CD1c-positive myeloid dendritic cell (primary cell): ENCODE data around the gene TRIM42.

Experiments
- DNase-seq: peaks from one replicate; pipeline ENCODE4 v3.0.0-alpha.2; 2016; ENCODE audit errors: extremely low spot score

TRIM42 gene

DNA sequence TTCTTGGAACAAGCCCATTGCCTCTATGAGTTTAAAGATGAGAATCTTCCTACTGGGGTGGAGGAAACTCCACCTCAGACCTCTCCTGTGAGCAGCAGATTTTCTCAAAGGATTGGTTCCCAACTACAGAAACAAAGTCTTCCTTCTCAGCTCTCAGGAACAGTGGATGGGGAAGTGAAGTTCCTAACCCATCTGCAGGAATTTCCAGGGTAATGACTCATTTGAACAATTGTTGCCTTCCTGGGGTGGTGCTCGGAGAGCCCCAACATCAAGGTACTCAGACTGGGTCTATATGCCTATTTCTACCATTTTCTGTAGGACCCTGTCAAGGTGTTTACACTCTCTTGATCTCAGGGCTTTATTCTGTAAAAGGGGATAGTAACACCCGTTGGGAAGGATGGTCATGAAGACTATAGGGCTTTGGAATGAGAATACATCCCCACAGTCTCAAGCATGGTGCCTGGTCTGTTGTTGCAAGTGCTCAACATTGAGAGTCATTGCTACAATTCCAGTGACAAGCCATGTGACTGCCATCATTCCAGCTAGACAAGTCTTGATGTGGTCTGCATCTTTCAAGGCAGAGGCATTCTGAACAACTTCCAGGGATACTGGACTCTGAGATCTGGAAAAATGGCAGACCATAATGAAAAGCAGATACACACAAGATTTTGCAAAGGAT lies 33.0 kb downstream of the TRIM42 start:
- no peak for DNase-seq

DNA sequence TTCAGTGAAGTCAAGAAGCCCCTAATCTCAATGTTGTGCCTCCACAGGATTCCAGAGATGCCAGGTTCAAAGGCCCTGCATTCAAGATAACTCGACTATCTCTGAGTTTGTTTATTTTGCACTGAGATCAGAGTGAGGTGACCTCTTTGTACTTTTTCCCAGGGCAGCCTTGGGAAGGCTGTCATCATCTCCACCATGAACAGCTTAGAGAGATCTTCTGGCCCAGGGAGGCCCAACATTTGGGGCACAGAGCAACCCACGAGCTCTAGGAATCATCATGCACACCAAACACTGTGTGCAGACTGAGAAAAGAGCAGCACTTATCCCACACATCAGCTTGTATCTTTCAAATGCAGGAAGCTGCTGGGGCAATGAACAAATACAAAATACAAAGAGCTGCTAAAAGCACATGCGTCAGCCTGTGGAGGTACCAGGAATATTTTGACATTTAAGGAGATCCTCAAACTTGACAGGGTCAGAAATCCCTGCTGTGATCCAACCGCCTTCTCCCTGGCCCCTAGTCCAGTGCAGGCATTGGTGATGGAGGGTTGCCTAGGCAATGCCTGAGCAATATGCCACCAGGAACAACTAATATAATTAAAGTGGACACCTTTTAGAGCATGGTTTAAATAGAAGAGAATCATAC lies 33.6 kb downstream of the TRIM42 start:
- no peak for DNase-seq

DNA sequence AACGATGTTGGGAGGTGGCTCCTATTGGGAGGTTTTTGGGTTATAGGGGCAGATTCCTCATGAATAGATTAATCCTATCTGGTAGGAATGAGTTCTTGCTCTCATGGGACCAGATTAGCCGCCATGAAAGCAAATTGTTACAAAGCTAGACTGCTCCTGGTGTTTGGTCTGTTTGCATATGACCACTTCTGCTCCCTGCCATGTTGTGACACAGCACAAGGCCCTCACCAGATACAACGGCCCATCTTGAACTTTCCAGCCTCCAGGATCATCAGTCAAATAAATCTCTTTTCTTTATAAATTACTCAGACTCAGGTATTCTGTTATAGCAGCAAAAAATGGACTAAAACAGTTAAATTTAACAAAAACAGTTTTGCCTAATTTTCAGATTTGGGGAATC lies 34.4 kb downstream of the TRIM42 start:
- no peak for DNase-seq

DNA sequence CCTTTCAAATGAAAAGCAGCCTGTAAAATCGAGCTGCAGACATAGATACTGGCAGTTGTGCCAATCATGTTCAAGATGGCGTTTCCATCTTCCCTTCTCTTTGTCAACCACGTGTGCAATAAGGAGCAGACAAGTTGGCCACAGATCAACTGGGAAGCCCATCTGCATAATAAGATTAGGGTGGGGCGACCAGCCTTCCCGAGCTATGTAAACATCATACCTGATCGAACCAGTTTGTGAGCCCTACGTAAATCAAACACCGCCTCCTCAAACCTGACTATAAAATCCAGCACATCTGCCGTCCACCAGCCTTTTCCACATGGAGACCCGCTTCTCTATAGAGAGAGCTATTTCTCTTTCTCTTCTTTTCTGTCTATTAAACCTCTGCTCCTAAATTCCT lies 37.2 kb downstream of the TRIM42 start:
- DNase-seq, result no peak

DNA sequence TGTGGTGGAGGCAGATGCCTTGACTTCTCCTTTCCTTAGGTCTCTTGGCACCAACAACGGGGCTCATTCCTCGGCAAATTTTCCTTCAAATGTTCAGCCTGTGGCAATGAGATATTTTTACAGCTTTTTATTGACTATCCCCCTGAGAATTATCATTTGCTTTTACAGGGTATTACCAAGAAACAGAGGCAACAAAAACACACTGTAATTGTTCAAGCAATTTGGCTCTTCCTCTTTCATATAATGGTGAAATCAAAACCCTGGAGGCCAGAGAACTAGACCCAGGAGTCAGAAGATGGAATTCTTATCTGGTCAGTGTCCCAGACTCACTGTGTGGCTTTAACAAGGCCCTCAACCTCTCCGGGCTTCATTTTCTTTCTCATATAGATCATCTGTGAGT lies 40.1 kb downstream of the TRIM42 start:
- DNase-seq, result no peak

DNA sequence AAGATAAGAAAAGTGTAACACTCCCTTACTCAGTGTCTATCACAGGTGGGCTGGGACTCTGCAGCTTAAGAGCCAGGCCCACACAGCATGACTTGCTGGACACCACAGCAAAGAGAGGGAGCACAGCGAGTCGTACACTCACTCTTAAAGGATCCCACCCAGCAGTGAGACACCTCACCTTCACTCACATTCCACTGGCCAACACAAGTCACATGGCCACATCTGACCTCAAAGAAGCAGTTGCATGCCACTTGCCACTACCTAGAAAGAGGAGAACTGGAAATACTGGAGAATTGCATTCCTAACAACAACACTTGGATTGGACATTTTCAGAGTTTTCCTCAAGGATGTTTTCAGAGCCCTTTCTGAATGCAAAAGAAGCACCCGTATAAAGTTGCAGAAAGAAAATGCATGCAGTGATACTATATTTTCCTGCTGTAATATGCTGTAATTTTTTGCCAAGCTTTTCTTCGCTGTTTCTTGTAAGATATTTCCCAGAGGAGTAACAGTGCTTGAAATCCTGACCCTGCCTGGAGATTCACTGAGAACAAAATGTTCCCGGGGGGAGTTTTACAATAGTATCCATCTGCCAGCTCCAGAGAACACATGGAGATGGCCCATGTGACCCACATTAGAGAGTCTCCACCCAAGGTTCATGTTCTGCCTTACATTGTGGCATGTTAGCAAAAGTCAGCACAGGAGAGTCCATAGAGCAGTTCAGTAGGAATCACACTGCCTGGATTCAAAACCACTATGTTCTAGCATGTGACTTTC lies 42.2 kb downstream of the TRIM42 start:
- DNase-seq, result no peak

DNA sequence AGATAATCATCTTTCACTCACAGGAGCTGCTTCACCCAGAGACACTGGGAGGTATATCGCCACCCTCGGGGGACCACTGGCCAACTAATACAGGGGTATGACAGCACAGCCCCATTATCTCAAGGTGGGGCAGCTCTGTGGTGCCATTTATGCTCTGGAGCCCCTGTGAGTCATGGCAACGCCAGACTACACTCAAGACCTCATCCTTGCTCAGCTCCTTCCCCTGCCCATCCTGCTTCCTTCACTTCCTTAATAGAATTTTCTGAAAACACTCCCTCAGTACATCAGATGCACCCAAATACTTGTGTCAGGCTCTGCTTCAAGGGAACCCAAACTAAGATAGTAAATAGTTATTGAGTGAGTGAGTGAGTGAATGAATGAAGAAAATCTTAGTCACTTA lies 45.7 kb downstream of the TRIM42 start:
- no peak for DNase-seq

DNA sequence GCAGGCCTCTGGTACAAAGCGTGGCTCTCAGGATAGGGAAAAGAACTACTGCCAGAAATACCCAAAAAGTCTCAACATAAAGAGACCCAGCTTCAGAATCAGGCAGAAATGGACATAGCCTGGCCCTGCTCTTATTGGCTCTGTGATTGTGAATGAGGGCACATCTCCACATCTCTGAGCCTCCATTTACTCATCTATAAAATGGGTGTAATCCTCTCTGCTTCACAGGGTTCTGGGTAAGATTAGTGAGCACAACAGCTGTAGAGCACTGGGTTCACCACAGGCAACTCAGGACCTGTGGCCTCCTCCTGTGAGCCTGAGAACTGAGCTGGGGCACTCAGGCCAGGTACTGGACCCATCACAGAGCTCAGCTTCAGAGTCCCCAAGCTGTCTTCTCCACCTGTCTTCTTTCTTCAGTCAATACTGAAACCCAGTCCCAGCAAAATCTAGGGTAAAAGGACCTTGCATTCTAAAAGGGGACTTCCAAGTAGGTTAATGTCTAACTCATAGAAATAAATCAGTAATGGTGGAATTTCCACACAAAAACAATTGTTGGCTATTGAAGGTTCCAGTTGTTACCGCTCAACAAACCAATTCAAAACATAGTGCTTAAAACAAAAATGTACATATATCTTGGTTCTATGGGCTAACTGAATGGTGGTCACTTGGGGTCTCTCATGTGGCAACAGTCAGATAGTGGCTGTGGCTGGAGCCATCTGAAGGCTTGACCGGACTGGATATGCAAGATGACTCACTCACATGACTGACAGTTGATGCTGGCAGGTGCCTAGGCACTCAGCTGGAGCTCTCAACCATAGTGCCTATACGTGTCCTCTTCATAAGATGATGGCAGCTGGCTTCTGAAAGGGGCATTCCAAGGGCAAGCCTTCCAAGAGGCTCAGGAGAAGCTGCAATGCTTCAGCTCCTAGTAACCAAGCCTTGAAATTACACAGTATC lies 47.3 kb downstream of the TRIM42 start:
- DNase-seq, result no peak

DNA sequence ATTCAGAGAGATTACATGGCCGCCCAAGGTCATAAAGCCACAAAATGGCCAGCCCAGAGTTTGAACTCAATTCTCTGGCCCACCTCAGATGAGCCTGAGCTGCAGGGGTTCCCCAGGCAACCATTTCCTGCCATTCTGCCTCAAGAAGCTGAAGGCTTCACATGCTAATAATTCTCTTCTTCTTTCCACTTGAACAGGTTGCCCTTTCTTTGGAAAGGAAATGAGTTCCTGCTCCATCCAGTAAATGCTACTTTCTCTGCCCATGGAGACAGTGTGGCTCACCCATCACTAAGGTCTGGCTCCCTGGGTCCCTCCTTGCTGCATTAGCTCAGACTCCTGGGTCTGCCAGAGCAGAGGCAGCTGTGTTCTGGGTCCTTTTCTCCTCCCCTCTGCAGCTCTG lies 48.2 kb downstream of the TRIM42 start:
- DNase-seq, result no peak

DNA sequence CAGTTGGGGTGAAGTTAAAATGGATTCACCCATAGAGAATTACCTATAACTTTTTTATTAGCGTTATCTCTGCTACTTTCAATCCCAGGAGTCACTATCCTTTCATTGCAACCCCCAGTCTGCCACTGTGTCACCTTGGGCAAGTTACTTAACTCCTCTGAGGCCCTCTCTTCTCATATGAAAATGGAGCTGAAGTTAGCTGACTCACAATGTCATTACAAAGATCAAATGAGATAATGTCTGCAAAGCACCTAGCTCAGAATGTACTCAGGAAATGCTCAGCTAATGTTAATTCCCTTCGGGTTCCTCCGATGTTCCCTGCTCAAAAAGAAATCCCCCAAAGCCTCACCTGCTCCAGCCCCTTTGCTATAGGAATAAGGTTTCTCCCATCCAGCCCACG lies 50.0 kb downstream of the TRIM42 start:
- DNase-seq, result no peak

DNA sequence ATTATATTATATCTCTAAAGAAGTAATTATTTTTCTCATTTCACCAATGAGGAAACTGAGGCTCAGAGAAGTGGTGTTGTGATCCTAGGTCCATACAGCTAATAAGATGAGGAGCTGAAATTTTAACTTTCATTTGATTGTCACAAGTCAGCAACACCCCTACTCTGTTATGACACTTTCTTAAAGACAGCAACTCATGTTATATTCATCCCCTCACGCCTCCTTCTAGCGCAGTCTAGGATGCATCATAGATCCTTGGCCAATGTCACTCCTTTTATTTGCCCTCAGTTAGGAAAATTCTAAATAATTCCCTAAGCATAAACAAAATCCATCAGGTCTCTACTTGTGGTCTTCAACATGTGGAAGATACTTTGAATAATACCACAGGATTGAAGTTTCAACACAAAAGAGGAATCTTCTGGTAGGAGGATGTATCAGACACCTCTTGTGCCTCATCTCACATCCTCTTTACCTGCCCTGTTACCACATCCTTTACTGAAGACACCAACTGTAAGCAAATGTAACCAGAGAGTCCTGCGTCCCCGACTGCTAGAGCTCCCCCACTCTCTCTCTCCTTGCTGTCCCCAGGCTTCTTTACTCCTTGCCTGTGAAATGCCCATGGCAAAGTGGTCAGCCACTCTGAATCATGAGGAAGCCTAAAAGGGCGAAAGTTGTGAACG lies 53.7 kb downstream of the TRIM42 start:
- no peak for DNase-seq

DNA sequence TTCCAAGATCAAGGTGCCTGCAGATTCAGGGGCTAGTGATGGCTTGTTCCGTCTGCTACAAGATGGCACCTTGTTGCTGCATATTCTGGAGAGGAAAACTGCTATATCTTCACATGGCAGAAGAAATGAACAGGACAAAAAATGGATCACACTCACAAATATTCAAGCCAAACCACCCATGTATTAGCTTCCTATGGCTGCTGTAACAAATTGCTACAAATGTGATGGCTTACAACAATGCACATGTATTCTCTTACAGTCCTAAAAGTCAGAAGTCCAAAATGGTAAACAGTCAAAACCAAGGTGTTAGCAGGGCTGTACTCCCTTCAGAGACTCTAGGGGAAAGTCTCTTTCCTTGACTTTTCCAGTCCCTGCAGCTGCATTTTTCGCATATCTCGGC lies 55.8 kb downstream of the TRIM42 start:
- DNase-seq, result no peak

DNA sequence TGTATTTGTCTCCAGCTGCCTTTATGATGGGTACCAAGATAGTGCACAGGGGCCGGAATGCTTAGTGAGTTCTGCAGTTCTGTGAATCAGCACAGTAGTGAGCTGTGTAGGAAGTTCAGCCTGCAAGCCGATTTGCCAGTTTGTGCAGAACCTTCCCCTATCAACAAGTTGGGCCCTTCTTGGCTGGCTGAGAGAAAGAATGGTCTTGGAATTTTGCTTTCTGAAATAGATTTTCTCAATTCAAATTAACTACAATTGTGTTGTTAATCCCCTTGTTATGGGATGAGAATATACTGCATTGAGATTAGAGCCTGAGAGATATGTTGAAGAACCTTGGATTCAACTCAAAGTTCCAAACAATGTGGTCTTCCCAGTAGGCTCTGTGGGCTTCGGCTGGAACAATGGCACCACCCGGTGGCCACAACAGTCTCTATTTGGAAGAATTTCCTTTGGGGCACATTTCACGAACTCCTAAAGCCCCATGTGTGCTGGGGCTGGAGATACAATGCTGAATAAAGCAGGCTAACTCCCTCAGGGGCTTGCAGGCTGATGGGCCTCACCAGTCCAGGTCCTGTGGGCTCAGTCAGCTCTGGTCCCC lies 59.1 kb downstream of the TRIM42 start:
- peak; percentile 23 for DNase-seq

DNA sequence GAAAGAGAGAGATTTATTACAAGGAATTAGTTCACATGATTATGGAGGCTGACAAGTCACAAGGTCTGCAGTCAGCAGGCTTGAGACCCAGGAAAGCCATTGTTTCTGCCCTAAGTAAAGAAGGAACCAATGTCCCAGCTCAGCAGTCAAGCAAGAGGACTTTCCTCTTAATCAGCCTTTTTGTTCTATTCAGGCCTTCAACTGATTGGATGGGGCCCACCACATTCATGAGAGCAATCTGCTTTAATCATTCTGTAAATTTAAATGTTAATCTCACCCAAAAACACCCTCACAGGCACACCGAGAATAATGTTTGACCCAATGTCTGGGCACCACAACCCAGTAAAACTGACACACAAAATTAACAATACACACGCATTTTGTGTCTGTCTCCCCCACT lies 64.3 kb downstream of the TRIM42 start:
- no peak for DNase-seq

DNA sequence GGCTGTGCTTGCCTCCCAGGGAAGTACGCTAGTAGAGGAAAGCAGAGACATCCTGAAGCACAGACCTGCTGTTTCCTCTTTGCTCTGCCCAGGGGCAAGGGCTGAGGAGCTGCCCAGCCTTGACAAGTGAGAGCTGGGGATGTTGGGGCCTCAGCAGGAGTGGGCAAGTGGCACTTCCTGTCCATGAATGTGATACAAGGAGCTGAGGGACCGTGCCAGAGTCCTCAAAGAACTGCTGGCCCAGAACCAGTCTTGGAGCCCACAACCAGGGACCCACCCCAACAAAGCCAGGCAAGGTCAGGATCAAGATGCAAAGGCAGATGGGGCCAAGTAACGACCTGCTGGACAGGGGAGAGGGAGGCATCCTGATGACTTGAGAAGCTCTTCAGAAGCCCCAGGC lies 70.3 kb downstream of the TRIM42 start:
- no peak for DNase-seq

DNA sequence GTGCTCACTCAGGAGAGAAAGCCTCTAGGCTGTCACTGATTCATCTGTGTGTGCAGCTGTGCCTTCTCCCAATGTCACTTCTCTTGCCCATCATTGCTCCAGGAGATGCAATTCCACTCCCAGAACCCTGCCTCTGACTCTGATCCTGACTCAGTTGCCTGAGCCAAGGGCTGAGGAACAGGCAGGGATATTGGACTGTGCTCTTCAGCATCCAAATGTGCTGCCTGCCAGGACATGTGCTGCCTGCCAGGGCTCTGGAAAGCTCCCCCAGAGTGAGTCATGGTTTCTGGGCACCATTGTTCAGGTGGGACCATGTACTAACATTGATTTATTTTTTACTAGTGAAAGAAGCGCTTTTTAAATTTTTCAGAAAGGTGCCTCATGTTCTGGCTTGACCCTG lies 71.0 kb downstream of the TRIM42 start:
- no peak for DNase-seq
